Measurements from ENCODE around the gene SORCS2. TPM values are rescaled to one million over a fixed set of nuclear protein-coding genes. Genes with fewer than 3 reads are reported as not detected.

The SORCS2 gene
- total RNA-seq, 6 experiments from 2014 or later, result 0.18 to 6.2 (median 3.1) TPM

- Histone ChIP-seq H3K27me3 (no peaks in the 10 kb centered on the region), H3K27ac (no peak overlapping the region), H3K9me3 (no peaks in the 10 kb centered on the region), H3K4me1 (no peaks in the 10 kb centered on the region), H3K4me3 (no peak overlapping the region), H3K36me3 (no peaks in the 10 kb centered on the region)
- no peak for TF ChIP-seq POLR2A (IDR thresholded peaks at IDR 0.05)
- no peak for TF ChIP-seq CTCF (IDR thresholded peaks at IDR 0.05)
- DNase-seq (no peak), ATAC-seq (no peak)
- intact Hi-C loops (cut with DNase I), result no loop called here
- WGBS (ENCODE audit: insufficient coverage, low coverage, low lambda C conversion rate, missing lambda C conversion rate), result 83% methylated on average over 1 of the region's 4 CpGs
Observed at GRCh38 chr4:7224001-7224400, 31.7 kb downstream of the SORCS2 start.

GRCh38 chr4:7224878-7225533 lies 32.7 kb downstream of the SORCS2 start:
- WGBS (ENCODE audit: insufficient coverage, low coverage, low lambda C conversion rate, missing lambda C conversion rate), result 78% methylated on average over 5 of the region's 11 CpGs
- ATAC-seq (peak; percentile 39 to 80 (median 49)), DNase-seq (no peak)
- Histone ChIP-seq H3K9me3 (no peaks in the 10 kb centered on the region), H3K4me3 (no peak overlapping the region), H3K27ac (no peak overlapping the region), H3K27me3 (no peaks in the 10 kb centered on the region), H3K36me3 (no peaks in the 10 kb centered on the region), H3K4me1 (no peaks in the 10 kb centered on the region)
- no peak for TF ChIP-seq POLR2A (IDR thresholded peaks at IDR 0.05)
- no peak for TF ChIP-seq CTCF (IDR thresholded peaks at IDR 0.05)
- intact Hi-C loops (cut with DNase I), result no loop called here

GRCh38 chr4:7226439-7226838 lies 34.1 kb downstream of the SORCS2 start:
- 61% methylated on average over 3 of the region's 22 CpGs for WGBS (ENCODE audit: insufficient coverage, low coverage, low lambda C conversion rate, missing lambda C conversion rate)
- ATAC-seq, result no peak
- no peaks in the 10 kb centered on the region for H3K4me1 ChIP-seq
- H3K36me3 ChIP-seq, result no peaks in the 10 kb centered on the region
- intact Hi-C loops (cut with DNase I), result no loop called here
- no peak for DNase-seq
- H3K27ac ChIP-seq, result no peak overlapping the region
- H3K27me3 ChIP-seq, result no peaks in the 10 kb centered on the region
- H3K9me3 ChIP-seq, result no peaks in the 10 kb centered on the region
- TF ChIP-seq POLR2A (IDR thresholded peaks at IDR 0.05) (no peak), CTCF (IDR thresholded peaks at IDR 0.05) (no peak)
- no peak overlapping the region for H3K4me3 ChIP-seq

- Histone ChIP-seq H3K4me3 (no peak overlapping the region), H3K4me1 (no peaks in the 10 kb centered on the region), H3K9me3 (no peaks in the 10 kb centered on the region), H3K36me3 (no peaks in the 10 kb centered on the region), H3K27ac (no peak overlapping the region), H3K27me3 (no peaks in the 10 kb centered on the region)
- DNase-seq, result no peak
- TF ChIP-seq POLR2A (IDR thresholded peaks at IDR 0.05), result no peak
- TF ChIP-seq CTCF (IDR thresholded peaks at IDR 0.05), result no peak
- ATAC-seq, result no peak
- WGBS (ENCODE audit: insufficient coverage, low coverage, low lambda C conversion rate, missing lambda C conversion rate), result 76% methylated on average over 5 of the region's 10 CpGs
- intact Hi-C loops (cut with DNase I), result no loop called here
Observed at GRCh38 chr4:7227008-7227407, 34.7 kb downstream of the SORCS2 start.

Data from right lobe of liver (tissue), 6 donors.